Heart left ventricle (tissue), 16 donors: ENCODE results near the gene KCNE1. TPM values are rescaled to one million over a fixed set of nuclear protein-coding genes. Genes with fewer than 3 reads are reported as not detected.

ENCODE experiments used
- ATAC-seq, 4 donors: fragments of 200-7000 bp; cut with Tn5 transposase; one replicate each; pipeline ENCODE4 v1.9.1; 2020 to 2022; ENCODE audit warnings: moderate library complexity in 4 of 4, mild to moderate bottlenecking in 3 of 4, moderate number of reproducible peaks in 1 of 4
- DNase-seq, 5 donors: peaks; one replicate each; pipeline ENCODE4 v3.0.0-alpha.2; 2020
- H3K27ac ChIP-seq, 12 donors: fragments of 200-600 bp; sonication (generic) in 4 of 12; one replicate each; pipeline versions ENCODE4 v1.5.0 to v1.8.0; 2016 to 2022; ENCODE audit warnings: mild to moderate bottlenecking in 2 of 12
- H3K27me3 ChIP-seq, 9 donors: fragments of 200-600 bp; sonication (generic) in 2 of 9; one replicate each; pipeline versions ENCODE4 v1.5.1 to v1.8.0; 2016 to 2022; ENCODE audit warnings: mild to moderate bottlenecking in 3 of 9
- H3K36me3 ChIP-seq, 9 donors: fragments of 200-600 bp; sonication (generic) in 2 of 9; one replicate each; pipeline versions ENCODE4 v1.5.0 to v1.8.0; 2018 to 2022; ENCODE audit warnings: mild to moderate bottlenecking in 2 of 9
- H3K4me1 ChIP-seq, 12 donors: fragments of 200-600 bp; sonication (generic) in 4 of 12; one replicate each; pipeline versions ENCODE4 v1.5.0 to v1.8.0; 2016 to 2022; ENCODE audit warnings: mild to moderate bottlenecking in 3 of 12
- H3K4me3 ChIP-seq, 12 donors: fragments of 200-600 bp; sonication (generic) in 4 of 12; one replicate each; pipeline versions ENCODE4 v1.5.0 to v1.8.0; 2017 to 2022; ENCODE audit warnings: mild to moderate bottlenecking in 9 of 12, moderate library complexity in 4 of 12
- H3K9me3 ChIP-seq, 12 donors: fragments of 200-600 bp; sonication (generic) in 4 of 12; one replicate each; pipeline versions ENCODE4 v1.5.0 to v1.8.0; 2016 to 2022; ENCODE audit warnings: mild to moderate bottlenecking in 1 of 12
- CTCF ChIP-seq, 12 donors: fragments of 200-600 bp; sonication (generic) in 4 of 12; IDR thresholded peaks; one replicate each; pipeline versions ENCODE4 v1.5.0 to v1.8.0; 2018 to 2022; ENCODE audit warnings: antibody characterized with exemption in 12 of 12, mild to moderate bottlenecking in 5 of 12
- POLR2A ChIP-seq, 2 donors: fragments of 450-650 bp; IDR thresholded peaks; one replicate each; pipeline ENCODE4 v1.6.1; 2017; ENCODE audit warnings: antibody characterized with exemption in 2 of 2, mild to moderate bottlenecking in 2 of 2, moderate library complexity in 2 of 2
- WGBS, 4 donors: extraction: QIAGEN DNeasy Blood & Tissue Kit in 2 of 4; methylation state at CpG; one replicate each; pipeline versions ENCODE4 v1.1.5 to v1.1.7; 2013 to 2018; 5-methylcytosine and 5-hydroxymethylcytosine counted together
- intact Hi-C, 10 donors: fragments of 100-400 bp; cut with DNase I; formaldehyde crosslinking; loops; one replicate each; pipeline versions ENCODE4 v1.11.1 to v1.14.2; 2022
- polyA plus RNA-seq, 2 donors: library from polyadenylated mRNA; stranded (reverse); fragments of 200-250 nt; gene quantifications; one replicate each; pipeline ENCODE4 v1.2.3, GENCODE V29; 2013
- total RNA-seq, 9 donors: library from RNA; depleted of rRNA in 2 of 9; stranded (reverse); fragments of >200 nt in 2 of 9; fragmentation: NEBNext Ultra II Directional in 3 of 9; extraction: Animal tissue kit (Norgen Biotek cat#: 25700) in 3 of 9; gene quantifications; one replicate each; pipeline versions ENCODE4 v1.1.0 to v1.2.4, GENCODE V29; 2016 to 2023
- donor health status: ischemic (EF 13 %, LVEDD 7.1; RV severe dilation, severe dysfunction).
- donor health status: healthy with polysubstance abuse.
- donor health status: DM: no; HTN: yes; CAD: no.
- donor health status: DM: no; HTN: no; CAD: no.
- donor health status: ischemic (EF 25% LVEDD 6.9; RV normal size, moderate dysfunction).
- donor health status: ischemic (EF 25% LVEDD 5.7; RV mildly dilated, moderate dysfunction).
- donor health status: healthy.
- donor health status: DM: yes; HTN: yes; CAD: no.
- donor health status: ischemic (EF 35%, LVEDD 5.7; RV mildly dilated, moderate dysfunction).
- donor health status: nonischemic (EF 11% LVEDD 7.7; RV severe dilation, severe dysfunction).
- donor health status: DM: yes; HTN: yes; CAD: no.
- donor health status: PGD.
- donor health status: ischemic (EF 29% LVEDD 5.4; RV normal size, mild dysfunction).
- donor health status: nonischemic (EF 23%, LVEDD 6.1; RV moderate dilation, normal function).

Gene KCNE1
- total and polyA plus RNA-seq, 11 donors = 0.71 to 11.1 (median 5.0) TPM

- TF ChIP-seq CTCF (IDR thresholded peaks at IDR 0.05) = no peak
- no peaks in the 10 kb centered on the region for H3K36me3 ChIP-seq
- no peaks in the 10 kb centered on the region for H3K27me3 ChIP-seq
- H3K27ac ChIP-seq = no peak overlapping the region
- H3K9me3 ChIP-seq = peaks cover 0 to 3% (median 0%) of the 10 kb centered on the region in 12 donors
- H3K4me3 ChIP-seq = no peak overlapping the region
- H3K4me1 ChIP-seq = peaks cover 4 to 54% (median 27%) of the 10 kb centered on the region in 12 donors
- WGBS, 4 donors = 81 to 97% (median 88%) methylated on average over 3 of the region's 3 CpGs
- no peak for DNase-seq
- intact Hi-C loops = no loop called here
- ATAC-seq = no peak
Observed at GRCh38 chr21:34543017-34543416, 31.0 kb upstream of the KCNE1 start.

- ATAC-seq = no peak
- Histone ChIP-seq H3K27me3 (no peaks in the 10 kb centered on the region), H3K4me1 (peaks cover 4 to 36% (median 27%) of the 10 kb centered on the region in 12 donors), H3K27ac (no peak overlapping the region), H3K9me3 (peaks cover 0 to 3% (median 0%) of the 10 kb centered on the region in 12 donors), H3K36me3 (no peaks in the 10 kb centered on the region), H3K4me3 (no peak overlapping the region)
- intact Hi-C loops = no loop called here
- TF ChIP-seq POLR2A (IDR thresholded peaks at IDR 0.05) (no peak), CTCF (IDR thresholded peaks at IDR 0.05) (no peak)
- no peak for DNase-seq
- WGBS, 4 donors = 78 to 89% (median 87%) methylated on average over 5 of the region's 5 CpGs
Observed at GRCh38 chr21:34540206-34540605, 28.2 kb upstream of the KCNE1 start.

- TF ChIP-seq CTCF (IDR thresholded peaks at IDR 0.05) (no peak), POLR2A (IDR thresholded peaks at IDR 0.05) (no peak)
- H3K4me1 ChIP-seq = peaks cover 0 to 30% (median 21%) of the 10 kb centered on the region in 12 donors
- peak overlapping the region in 6 of 12 donors; percentile 8 to 78 (median 58) for H3K27ac ChIP-seq
- no peaks in the 10 kb centered on the region for H3K27me3 ChIP-seq
- 70 to 88% (median 78%) methylated on average over 3 of the region's 3 CpGs for WGBS, 4 donors
- ATAC-seq (no peak), DNase-seq (no peak)
- H3K9me3 ChIP-seq = no peaks in the 10 kb centered on the region
- no peak overlapping the region for H3K4me3 ChIP-seq
- intact Hi-C loops = loop anchor here in 1 of 10 donors (5.0 kb wide), 1 partner anchor 44 kb away; no protein-coding TSS in a partner anchor
- H3K36me3 ChIP-seq = no peaks in the 10 kb centered on the region
Observed at GRCh38 chr21:34537838-34538237, 25.8 kb upstream of the KCNE1 start.

- peak overlapping the region in 9 of 12 donors; percentile 8 to 78 (median 41) for H3K27ac ChIP-seq
- DNase-seq (no peak), ATAC-seq (peak in 3 of 4 donors; percentile 11 to 59 (median 44))
- peaks cover 0 to 30% (median 21%) of the 10 kb centered on the region in 12 donors for H3K4me1 ChIP-seq
- H3K9me3 ChIP-seq = no peaks in the 10 kb centered on the region
- no peaks in the 10 kb centered on the region for H3K27me3 ChIP-seq
- 12 to 21% (median 16%) methylated on average over 2 of the region's 2 CpGs for WGBS, 4 donors
- no peak for TF ChIP-seq CTCF (IDR thresholded peaks at IDR 0.05)
- no peak for TF ChIP-seq POLR2A (IDR thresholded peaks at IDR 0.05)
- H3K36me3 ChIP-seq = no peaks in the 10 kb centered on the region
- intact Hi-C loops = loop anchor here in 1 of 10 donors (5.0 kb wide), 1 partner anchor 45 kb away; no protein-coding TSS in a partner anchor
- no peak overlapping the region for H3K4me3 ChIP-seq
Observed at GRCh38 chr21:34536820-34537219, 24.8 kb upstream of the KCNE1 start.
